NCI-H82 treated with DMSO at 0.1 percent for 48 hours (cell line): ENCODE measurements around the gene VASH2.
"Not testable (repeated sequence)": the region's sequence is repeated elsewhere in the genome, so short reads cannot be mapped to it uniquely, and the experiment has no call there.

ENCODE experiments used
- DNase-seq: peaks from one replicate; lab custom pipeline; 2025; ENCODE audit not compliant: unreplicated experiment; lab: John Stamatoyannopoulos, UW

The VASH2 gene

DNA sequence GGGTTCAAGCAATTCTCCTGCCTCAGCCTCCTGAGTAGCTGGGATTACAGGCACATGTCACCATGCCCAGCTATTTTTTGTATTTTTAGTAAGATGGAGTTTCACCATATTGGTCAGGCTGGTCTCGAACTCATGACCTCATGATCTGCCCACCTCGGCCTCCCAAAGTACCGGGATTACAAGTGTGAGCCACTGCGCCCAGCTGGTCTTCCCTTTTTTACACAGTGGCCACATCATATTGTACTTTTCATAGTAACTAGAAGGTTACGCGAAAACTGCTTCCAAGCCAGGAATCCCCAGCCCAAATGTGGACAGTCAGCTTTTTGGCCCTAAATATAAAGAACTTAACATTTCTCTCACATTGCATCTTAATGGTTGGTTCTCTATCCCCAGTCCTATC is 4.2 kb downstream of the VASH2 start:
- DNase-seq: no peak

DNA sequence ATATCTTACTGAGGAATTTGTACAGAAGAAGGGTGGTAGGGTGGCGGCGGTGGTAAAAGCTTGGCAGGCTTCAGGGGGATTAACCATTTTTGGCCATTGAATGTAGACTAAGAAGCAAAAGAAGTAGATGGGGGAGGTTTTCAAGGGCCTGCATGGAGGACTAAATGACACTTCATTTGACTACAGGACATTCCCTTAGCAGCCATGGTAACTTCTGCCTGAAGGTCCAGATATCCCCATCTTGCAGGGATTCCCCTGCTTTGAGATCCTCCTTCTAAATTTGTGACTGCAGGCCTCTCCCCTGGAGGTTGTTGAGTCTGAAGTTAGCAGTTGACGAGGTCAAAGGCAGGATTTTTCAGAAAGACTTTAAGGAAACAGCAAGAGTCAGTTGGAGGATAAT is 4.8 kb downstream of the VASH2 start:
- no peak for DNase-seq

GRCh38 chr1:212955961-212956620 is 5.8 kb downstream of the VASH2 start:
- DNase-seq: no peak

DNA sequence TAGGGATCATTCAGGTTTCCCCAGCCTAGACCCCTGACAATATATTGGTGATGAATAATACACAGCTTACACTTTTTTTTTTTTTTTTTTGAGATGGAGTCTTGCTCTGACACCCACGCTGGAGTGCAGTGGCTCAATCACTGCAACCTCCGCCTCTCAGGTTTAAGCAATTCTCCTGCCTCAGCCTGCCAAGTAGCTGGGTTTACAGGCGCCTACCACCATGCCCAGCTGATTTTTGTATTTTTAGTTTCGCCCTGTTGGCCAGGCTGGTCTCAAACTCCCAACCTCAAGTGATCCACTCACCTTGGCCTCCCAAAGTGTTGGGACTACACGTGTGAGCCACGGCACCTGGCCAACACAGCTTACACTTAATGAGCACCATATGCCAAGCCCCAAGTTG is 7.2 kb downstream of the VASH2 start:
- no peak for DNase-seq

- DNase-seq: no peak
These were observed 7.8 kb downstream of the VASH2 start for GRCh38 chr1:212958175-212958574.

DNA sequence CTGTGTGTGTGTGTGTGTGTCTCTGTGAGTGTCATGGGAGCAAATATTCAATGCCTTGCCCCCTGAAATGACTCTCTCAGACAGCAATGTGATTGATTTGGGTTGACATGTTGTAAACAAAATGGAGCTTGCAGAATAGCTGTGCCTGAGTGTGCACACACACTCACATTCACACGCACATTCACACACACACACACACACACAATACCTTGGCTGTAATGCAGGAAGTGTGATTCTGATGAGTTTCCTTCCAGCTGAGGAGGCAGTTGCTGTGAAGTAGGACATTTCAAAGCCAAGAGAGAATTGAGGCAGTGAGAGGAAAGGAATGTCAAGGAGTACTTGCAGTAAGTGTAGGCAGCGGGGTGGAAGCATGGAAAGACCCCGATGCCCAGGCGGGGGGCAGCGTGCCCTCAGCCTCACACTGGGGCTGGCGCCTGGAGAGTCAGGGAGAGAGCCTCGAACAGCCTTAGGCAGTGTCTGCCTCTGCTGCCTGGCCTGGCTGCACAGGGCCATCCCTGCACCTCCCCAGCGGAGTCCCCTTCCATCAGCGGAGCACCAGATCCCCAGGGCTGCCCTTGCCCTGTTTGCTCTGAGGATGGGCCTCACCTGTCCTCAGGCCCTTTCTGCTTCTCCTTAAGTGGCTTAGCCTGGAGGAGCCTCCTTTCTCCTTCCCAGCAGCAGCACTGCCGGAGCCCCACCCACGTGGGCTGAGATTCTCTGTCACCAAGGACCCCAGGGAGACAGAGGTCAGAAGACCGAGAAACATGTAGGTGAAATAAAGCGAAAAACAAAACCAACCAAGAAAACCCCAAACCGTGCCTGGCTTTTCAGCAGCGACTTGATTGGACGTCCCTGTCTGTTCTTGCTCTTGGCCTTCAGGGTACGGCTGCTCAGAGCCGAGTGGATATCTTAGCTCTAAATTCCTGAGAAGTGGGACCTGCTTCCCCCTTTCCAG is 9.2 kb downstream of the VASH2 start:
- no peak for DNase-seq

DNA sequence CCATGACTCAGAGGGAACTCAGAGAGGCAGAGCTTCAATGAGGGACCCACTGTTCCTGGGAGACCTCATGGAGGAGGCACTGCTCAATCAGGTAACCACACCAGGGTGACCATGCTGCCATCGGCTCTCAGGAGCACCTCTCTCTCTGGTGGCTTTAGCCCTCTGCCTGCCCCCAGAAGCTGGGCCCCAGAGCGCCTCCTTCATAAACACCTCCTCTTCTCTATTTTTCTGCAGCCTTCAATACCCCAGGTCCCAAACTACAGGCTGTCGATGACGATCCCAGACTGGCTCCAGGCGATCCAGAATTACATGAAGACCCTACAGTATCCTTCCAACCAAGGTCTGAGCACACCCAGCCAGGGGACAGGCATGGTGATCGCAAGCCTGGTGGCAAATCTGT is 10.6 kb downstream of the VASH2 start:
- DNase-seq: no peak

DNA sequence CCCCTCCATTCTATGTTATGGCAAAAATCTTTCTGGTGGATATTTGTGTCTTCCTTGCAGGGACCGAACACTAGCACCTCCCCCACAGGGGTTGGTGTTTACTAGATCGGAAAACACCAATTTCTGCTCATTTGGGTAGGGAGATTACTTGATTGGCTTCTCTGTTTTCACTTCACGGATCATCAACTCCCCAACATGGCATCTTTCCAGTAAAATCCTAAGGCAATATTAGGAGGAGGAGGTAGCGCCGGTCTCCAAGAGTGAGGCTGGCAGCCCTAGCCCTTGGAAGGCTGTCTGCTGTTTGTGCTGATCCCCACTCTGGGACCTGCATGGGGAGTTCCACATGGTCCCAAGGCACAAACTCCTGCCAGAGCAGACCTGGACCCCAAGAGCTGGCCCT is 12.2 kb downstream of the VASH2 start:
- no peak for DNase-seq

DNA sequence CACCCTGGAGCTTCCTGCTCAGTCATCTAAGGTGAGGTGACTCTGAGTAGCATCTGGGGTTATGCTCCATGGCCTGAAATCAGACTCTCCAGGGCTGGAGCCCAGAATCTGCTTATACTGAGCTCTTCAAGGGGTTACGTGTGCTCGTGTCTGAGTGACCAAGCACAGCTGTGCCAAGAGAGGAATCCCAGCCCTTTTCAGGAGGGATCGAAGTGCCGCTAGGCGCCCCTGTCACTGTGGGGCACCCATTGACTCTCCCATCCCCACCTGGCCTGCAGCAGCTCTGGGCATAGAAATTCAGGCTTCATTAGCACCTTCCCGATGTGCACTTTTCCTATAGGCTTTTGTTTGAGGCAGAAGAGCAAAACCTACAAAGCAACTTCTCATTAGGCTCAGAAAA is 13.8 kb downstream of the VASH2 start:
- DNase-seq: no peak

- not testable (repeated sequence) for DNase-seq
These were observed 14.7 kb downstream of the VASH2 start for GRCh38 chr1:212964993-212965392.

- no peak for DNase-seq
These were observed 16.3 kb downstream of the VASH2 start for GRCh38 chr1:212966616-212967015.

DNA sequence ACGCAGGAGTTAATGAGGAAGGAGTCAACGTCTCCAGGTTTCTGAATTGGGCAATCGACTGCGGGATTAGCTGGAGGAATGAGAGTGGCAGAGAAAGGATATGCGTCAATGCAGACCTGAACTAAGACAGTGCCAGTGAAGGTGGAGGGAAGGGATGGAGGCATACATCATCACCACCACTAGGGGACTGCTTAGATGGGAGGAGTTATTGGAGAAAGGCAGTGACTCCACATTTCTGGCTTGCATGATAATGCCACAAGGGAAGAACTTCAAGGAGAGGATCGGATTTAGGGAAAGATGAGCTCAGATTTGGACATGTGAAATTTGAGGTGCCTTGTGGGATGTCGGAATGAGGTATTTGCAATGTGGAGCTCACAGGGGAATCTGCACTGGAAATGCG is 17.5 kb downstream of the VASH2 start:
- DNase-seq: peak; percentile 49

DNA sequence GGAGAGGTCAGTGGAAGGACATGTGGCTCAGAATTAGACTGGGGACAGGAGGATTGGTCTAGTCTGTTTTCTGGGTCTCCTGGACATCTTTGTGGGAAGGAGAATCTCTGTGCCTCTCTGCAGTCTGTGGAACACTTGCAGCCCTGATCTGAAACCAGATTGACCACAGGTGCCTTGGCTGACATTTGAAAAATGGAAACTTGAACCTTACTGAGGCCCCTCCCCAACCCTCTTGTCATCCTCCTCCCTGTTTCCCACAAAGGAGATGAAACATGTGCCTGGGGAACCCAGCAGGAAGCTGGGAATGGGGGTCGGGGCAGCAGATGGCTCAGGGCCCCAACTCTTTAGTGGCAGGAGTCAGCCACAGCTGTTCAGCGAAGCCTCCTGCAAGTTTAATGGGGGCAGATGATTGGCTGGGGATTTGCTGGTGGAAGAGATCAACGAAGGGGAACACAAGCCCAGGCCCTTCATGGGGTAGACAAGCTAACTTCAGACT is 18.1 kb downstream of the VASH2 start:
- DNase-seq: peak; percentile 30

DNA sequence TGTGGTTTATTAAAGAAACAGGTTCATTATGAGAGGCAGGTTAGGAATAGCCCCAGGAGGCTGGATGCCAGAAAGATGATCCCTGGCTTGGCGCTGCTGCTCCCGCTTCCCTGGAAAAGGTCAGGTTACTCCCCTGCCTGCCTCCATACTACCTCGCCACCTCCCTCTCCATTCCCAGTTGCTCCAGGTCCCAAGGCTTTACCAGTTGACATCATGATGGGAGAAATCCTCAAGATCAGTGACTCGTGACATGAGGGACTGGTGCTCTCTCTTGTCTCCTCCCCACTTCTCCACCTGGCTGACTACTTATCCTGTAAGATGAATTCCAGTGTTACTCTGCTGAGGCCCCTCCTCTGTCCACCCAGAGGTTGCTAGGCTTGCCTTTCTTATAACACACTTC is 19.7 kb downstream of the VASH2 start:
- DNase-seq: no peak

- no peak for DNase-seq
These were observed 21.0 kb downstream of the VASH2 start for GRCh38 chr1:212971312-212971711.

GRCh38 chr1:212973426-212973825 is 23.1 kb downstream of the VASH2 start:
- DNase-seq: no peak

DNA sequence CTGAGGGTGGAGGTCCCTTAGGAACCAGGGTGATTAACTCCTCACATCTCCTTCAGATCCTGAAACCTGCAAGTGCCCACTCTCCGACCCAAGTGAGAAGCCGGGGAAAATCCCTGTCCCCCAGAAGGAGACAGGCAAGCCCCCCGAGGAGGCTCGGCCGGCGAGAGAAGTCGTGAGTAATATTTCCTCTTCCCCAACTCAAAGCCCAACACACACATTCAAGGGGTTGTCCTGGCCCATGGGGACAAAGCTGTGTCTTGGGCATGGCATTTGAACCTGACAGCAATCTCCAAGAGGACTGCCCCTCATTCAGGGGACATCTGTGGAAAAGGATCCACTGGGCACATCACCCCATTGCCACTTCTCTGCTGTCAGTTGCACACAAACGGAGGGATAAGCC is 23.6 kb downstream of the VASH2 start:
- DNase-seq: no peak

DNA sequence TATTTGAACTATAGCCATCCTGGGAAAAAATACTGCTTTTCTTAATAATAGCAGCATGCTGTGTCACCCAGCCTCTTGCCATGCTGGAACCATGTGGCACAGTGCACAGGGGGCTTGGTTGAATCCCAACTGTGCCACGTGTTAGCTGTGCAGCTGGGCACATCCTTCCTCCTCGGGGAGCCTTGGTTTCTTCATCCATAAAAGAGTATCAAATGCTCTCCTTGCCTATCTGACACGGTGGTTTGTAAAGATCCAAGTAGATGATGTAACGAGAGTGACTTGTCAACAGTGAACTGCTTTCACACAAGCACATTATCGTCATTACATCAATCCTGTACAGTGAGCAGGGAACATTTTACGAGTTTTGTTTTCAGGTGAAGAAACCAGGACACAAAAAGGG is 24.4 kb downstream of the VASH2 start:
- no peak for DNase-seq

- no peak for DNase-seq
These were observed 25.0 kb downstream of the VASH2 start for GRCh38 chr1:212975111-212975918.

- DNase-seq: no peak
These were observed 26.2 kb downstream of the VASH2 start for GRCh38 chr1:212976586-212976985.
